Stimulated activated CD8-positive, alpha-beta memory T cell treated with anti-CD3 and anti-CD28 coated beads, Interleukin-7, amount 100 ng/mL, for 4 hours (primary cell): ENCODE results near the gene KCTD19.
"Not testable (repeated sequence)": the region's sequence is repeated elsewhere in the genome, so short reads cannot be mapped to it uniquely, and the experiment has no call there.

Experiments used
- DNase-seq, 2 donors: peaks; one replicate each; pipeline ENCODE4 v3.0.0-alpha.2; 2020; ENCODE audit warnings: low read depth in 2 of 2

The KCTD19 gene

GRCh38 chr16:67326472-67327309 is at the start of gene KCTD19, which contains the start of gene LRRC36:
Gene KCTD19, minus strand, starts transcription at chr16:67326741. Its CDS starts 34 bp downstream, at chr16:67326707.
Gene LRRC36, plus strand, starts transcription at chr16:67326815. Its CDS starts 48 bp downstream, at chr16:67326863.
- peak; percentile 5 to 55 for DNase-seq

DNA sequence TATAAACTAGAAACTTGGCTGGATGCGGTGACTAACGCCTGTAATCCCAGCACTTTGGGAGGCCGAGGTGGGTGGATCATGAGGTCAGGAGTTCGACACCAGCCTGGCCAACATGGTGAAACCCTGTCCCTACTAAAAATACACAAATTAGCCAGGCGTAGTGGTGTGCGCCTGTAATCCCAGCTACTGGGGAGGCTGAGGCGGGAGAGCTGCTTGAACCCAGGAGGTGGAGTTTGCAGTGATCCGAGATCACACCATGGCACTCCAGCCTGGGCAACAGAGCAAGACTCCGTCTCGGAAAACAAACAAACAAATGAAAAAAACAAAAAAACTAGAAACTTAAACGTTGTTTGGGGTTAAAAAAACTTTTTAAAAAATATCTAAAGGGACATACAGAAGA is 49.5 kb upstream of the KCTD19 start:
- DNase-seq: not testable (repeated sequence)

GRCh38 chr16:67372664-67373063 is 46.1 kb upstream of the KCTD19 start:
- no peak for DNase-seq

GRCh38 chr16:67370661-67371060 is 44.1 kb upstream of the KCTD19 start:
- no peak for DNase-seq

DNA sequence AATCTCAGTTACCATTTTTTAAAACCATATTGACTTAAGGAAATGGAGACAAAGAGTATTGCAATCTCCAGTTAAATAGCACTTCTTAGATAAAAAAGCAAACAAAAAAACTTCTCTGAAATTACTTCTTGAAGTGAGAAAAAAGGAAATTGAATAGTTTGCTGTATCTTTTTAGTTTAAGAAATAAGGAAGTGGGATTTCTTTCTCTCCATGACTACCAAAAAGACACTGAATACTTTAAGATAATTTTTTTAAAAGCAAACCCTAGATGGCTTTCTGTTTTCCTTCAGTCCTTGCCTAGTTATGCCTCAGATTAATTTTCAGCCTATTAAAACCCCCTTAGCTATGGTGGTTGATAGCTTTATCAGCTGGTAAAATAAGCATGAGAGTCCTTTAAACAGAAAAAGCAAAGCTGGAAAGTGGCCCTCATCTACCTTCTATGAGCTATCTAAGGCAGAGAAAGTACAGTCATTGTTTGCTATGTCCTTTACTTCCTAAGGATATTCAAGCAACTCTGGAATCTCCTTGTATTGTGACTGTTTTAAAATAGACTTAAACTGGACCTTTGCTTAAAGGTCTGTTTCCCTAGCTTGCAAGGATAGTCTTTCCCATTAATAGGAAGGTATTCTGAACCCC is 38.2 kb upstream of the KCTD19 start:
- no peak for DNase-seq

DNA sequence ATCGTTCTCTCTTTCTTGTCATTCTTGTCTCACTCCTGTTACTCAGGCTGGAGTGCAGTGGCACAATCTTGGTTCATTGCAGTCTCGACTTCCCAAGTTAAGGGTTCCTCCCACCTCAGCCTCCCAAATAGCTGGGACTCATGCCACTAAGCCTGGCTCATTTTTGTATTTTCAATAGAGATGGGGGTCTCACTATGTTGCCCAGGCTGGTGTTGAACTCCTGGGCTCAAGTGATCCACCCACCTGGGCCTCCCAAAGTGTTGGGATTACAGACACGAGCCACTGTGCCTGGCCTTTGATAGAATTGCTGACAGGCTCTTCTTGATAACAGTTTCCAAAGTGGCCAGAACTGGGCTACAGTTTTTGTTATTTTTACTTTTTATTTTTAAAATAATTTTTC is 34.5 kb upstream of the KCTD19 start:
- DNase-seq: no peak

DNA sequence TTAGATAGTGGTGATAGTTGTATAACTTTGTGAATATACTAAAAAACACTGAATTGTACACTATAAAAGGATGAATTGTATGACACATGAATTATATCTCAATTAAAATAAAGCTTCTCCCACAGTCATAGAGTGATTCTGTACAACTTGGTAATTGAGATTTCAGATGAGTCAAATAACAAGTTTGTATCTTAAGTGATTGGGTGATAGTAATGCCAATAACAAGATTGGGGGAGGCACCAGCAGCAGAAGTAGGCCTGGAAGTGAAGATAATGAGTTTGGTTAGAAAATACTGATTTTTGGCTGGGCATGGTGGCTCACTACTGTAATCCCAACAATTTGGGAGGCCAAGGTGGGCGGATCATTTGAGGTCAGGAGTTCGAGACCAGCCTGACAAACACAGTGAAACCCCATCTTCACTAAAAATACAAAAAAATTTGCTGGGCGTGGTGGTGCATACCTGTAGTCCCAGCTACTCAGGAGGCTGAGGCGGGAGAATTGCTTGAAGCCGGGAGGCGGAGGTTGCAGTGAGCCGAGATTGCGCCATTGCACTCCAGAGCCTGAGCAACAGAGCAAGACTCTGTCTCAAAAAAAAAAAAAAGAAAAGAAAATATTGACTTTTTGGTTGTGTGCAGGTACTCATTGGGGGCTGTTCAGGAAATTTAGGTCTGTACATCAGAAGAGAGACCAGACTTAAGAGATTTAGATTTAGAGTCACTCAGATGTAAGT is 33.2 kb upstream of the KCTD19 start:
- DNase-seq: not testable (repeated sequence)

GRCh38 chr16:67357561-67357960 is 31.0 kb upstream of the KCTD19 start:
- no peak for DNase-seq

DNA sequence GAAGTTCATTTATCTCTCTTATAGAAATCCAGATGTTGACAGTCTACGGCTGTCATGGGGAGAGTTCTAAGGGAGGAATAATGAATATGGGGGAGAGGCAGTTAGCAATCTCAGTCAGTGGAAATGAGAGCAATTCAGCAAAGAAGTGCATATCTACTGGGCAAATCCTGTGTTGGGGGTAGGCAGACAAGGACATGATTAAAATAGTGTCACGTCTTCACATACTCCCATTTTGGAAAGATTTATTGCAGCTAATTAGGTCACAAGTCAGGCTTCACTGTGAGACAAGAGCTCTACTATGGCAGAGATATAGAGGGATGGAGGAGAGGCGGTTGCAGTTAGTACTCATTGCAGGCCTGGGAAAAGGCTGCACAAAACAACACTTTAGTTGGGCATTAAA is 29.9 kb upstream of the KCTD19 start:
- no peak for DNase-seq

GRCh38 chr16:67352463-67352862 is 25.9 kb upstream of the KCTD19 start:
- not testable (repeated sequence) for DNase-seq

DNA sequence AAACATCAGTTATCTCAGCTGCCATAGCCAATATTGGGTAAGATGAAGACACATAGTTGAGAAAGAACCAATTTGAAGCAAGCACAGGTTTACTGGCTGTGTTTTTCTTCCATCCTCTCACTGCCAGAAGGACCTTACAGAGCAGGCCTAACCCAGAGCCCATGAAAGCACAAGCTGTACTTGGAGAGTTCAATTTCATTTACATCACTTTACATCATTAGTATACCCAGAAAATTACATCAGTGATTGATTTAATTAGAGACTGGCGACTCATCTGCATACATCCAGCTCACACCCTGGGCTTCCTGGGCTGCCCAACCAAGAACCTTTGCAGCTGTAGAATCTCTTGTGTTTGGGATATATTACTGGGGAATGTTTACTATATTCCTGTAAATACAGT is 23.8 kb upstream of the KCTD19 start:
- DNase-seq: no peak

DNA sequence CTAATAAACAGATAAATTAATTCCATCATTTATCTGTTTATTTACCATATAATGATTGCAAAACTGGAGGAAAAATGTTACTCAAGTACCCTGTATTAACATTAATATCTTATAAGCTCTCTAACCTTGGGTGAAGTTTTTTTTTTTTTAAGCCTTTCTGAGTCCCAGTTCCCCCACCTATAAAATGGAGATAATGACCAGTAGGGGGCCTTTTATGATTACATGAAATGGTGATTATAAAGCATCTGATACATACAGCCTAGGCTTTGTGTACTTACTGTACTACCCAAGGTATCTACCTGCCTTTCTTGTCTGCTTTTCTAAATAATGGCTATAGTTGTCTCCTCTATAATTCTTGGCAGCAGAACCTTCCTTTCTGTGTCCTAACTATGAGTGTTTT is 22.6 kb upstream of the KCTD19 start:
- no peak for DNase-seq

- no peak for DNase-seq
Measured at GRCh38 chr16:67346341-67346740, 19.8 kb upstream of the KCTD19 start.

GRCh38 chr16:67345401-67345800 is 18.9 kb upstream of the KCTD19 start:
- no peak for DNase-seq

- DNase-seq: no peak
Measured at GRCh38 chr16:67342616-67343015, 16.1 kb upstream of the KCTD19 start.

DNA sequence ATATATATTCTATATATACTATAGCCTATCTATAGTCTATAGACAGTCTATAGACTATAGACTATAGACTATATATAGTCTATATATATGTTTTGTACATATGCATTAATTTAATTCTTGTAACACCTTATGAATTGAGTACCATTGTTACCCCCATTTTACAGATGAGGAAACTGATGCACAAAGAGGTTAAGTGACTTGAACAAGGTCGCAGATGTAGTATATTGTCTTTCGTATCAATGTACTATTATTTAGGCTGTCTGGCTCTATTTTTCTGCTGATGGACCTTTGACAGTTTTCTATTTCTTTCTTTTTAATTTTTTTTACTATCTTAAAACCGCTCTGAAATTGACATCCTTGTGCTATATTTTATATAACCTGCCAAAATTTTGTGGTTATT is 14.7 kb upstream of the KCTD19 start:
- no peak for DNase-seq

GRCh38 chr16:67339453-67339852 is 12.9 kb upstream of the KCTD19 start:
- DNase-seq: no peak

DNA sequence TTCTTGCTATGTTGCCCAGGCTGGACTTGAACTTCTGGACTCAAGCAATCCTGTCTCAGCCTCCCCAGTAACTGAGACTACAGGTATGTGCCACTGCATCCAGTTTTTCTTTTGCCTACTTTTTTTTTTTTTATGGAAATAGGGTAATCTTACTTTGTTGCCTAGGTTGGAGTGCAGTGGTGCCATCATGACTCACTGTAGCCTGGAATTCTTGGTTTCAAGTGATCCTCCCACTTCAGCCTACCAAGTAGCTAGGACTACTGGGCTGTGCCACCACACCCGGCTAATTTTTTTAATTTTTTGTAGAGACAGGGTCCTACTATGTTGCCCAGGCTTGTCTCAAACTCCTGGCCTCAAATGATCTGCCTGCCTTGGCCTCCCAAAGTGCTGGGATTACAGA is 10.1 kb upstream of the KCTD19 start:
- no peak for DNase-seq

- no peak for DNase-seq
Measured at GRCh38 chr16:67336116-67336515, 9.6 kb upstream of the KCTD19 start.

DNA sequence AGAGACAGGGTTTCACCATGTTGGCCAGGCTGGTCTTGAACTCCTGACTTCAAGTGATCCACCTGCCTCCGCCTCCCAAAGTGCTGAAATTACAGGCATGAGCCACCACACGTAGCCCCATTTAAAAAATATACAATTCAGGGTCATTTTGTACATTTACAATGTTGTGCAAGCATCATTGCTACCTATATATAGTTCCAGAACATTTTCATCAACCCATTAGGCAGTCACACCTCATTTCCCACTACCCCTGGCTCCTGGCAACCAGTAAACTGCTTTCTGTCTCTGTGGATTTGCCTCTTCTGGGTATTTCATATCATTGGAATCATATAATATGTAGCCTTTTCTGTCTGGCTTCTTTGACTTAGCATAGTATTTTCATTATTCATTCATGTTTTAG is 6.8 kb upstream of the KCTD19 start:
- no peak for DNase-seq

GRCh38 chr16:67329901-67330300 is 3.4 kb upstream of the KCTD19 start:
- DNase-seq: no peak

GRCh38 chr16:67327743-67328142 is 1.2 kb upstream of the KCTD19 start:
- no peak for DNase-seq

GRCh38 chr16:67326115-67326471 is 448 bp downstream of the KCTD19 start:
- no peak for DNase-seq
